ENCODE data around the gene SPDYC. TPM values are rescaled to one million over a fixed set of nuclear protein-coding genes. Genes with fewer than 3 reads are reported as not detected.

SPDYC gene
- total and polyA plus RNA-seq, 2 of the 13 experiments (the other 11 are each of a cell fraction or from before 2014, with no cell fraction given): 0.15 to 0.33 TPM

DNA sequence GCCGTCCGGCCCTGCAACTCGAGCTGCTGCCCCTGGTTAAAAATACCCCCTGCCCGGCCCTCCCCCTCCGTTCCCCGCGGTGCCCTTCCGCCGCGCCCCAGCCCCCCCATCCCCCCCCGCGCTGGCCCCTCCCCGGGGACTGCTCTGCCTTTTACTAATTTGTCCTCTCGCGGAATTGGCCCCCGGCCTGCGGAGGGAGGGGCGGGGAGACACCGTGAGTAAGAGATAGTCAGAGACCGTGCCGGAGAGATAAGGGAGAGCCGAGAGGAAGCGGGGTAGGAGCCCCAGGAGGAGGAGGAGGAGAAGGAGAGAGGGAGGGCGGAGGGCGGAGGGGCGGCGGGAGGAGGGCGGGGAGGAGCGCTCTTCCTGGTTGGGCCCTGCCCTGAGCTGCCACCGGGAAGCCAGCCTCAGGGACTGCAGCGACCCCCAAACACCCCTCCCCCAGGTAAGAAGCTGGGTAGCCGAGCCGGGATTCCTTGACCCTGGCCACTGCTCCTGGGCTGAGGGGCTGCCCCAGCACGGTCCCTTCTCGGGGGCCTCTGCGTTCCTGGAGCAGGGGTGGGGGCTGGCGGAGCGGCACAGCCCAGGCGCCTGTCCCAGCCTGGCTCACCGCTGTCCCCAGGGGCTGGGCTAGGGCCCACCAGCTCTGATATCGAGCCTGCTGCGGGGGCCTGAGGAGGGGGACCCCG is 11.7 kb downstream of the SPDYC start, which contains the start of gene CAPN1 (continued):
- TF ChIP-seq THAP9 (CRISPR knock-in tag; IDR thresholded peaks at IDR 0.05; ENCODE audit: borderline replicate concordance): no peak
- no peak for TF ChIP-seq GATAD1 (CRISPR knock-in tag; IDR thresholded peaks at IDR 0.05)
- no peak for TF ChIP-seq ZNF891 (CRISPR knock-in tag; IDR thresholded peaks at IDR 0.05)
- no peak for TF ChIP-seq ARID5B (CRISPR knock-in tag; IDR thresholded peaks at IDR 0.05)
- TF ChIP-seq ELF3 (CRISPR knock-in tag; IDR thresholded peaks at IDR 0.05): no peak
- TF ChIP-seq TBX2 (CRISPR knock-in tag; IDR thresholded peaks at IDR 0.05; ENCODE audit: borderline replicate concordance): no peak
- TF ChIP-seq HDAC1 (CRISPR knock-in tag; IDR thresholded peaks at IDR 0.05): 0 out of 2 replicates have a peak, but pooled peaks have one; percentile 20
- TF ChIP-seq FOXP1 (IDR thresholded peaks at IDR 0.05): no peak
- TF ChIP-seq FOXP1 (CRISPR knock-in tag; IDR thresholded peaks at IDR 0.05): no peak
- TF ChIP-seq, protein P1, sequence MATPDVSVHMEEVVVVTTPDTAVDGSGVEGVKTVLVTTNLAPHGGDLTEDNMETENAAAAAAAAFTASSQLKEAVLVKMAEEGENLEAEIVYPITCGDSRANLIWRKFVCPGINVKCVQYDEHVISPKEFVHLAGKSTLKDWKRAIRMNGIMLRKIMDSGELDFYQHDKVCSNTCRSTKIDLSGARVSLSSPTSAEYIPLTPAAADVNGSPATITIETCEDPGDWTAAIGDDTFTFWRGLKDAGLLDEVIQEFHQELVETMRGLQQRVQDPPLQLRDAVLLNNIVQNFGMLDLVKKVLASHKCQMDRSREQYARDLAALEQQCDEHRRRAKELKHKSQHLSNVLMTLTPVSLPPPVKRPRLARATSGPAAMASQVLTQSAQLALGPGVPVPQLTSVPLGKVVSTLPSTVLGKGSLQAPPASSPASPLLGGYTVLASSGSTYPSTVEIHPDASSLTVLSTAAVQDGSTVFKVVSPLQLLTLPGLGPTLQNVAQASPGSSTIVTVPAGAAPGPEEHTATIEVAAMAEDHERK (CRISPR knock-in tag; IDR thresholded peaks at IDR 0.05; ENCODE audit: low read depth): no peak
- TF ChIP-seq PHF20 (CRISPR knock-in tag; IDR thresholded peaks at IDR 0.05): peak; percentile 42; the same call in 1 of the 2 replicates
- TF ChIP-seq HNRNPLL (IDR thresholded peaks at IDR 0.05; ENCODE audit: low read depth, low read length, poor library complexity, severe bottlenecking): no peak
- TF ChIP-seq ZNF709 (CRISPR knock-in tag; IDR thresholded peaks at IDR 0.05): no peak
- TF ChIP-seq, protein P2, sequence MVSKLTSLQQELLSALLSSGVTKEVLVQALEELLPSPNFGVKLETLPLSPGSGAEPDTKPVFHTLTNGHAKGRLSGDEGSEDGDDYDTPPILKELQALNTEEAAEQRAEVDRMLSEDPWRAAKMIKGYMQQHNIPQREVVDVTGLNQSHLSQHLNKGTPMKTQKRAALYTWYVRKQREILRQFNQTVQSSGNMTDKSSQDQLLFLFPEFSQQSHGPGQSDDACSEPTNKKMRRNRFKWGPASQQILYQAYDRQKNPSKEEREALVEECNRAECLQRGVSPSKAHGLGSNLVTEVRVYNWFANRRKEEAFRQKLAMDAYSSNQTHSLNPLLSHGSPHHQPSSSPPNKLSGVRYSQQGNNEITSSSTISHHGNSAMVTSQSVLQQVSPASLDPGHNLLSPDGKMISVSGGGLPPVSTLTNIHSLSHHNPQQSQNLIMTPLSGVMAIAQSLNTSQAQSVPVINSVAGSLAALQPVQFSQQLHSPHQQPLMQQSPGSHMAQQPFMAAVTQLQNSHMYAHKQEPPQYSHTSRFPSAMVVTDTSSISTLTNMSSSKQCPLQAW (CRISPR knock-in tag; IDR thresholded peaks at IDR 0.05): no peak; the same call in 1 of the 2 replicates
- 0 out of 2 replicates have a peak, but pooled peaks have one; percentile 17 for TF ChIP-seq ZNF205 (CRISPR knock-in tag; IDR thresholded peaks at IDR 0.05)
- TF ChIP-seq HNRNPL (IDR thresholded peaks at IDR 0.05; ENCODE audit: low read depth, low read length): 0 out of 2 replicates have a peak, but pooled peaks have one; percentile 24
- no peak for TF ChIP-seq HBP1 (CRISPR knock-in tag; IDR thresholded peaks at IDR 0.05; ENCODE audit: low read depth)
- TF ChIP-seq ZNF570 (CRISPR knock-in tag; IDR thresholded peaks at IDR 0.05; ENCODE audit: borderline replicate concordance): no peak
- no peak for TF ChIP-seq ZNF782 (CRISPR knock-in tag; IDR thresholded peaks at IDR 0.05; ENCODE audit: borderline replicate concordance)

All from HepG2 (cell line).